Measurements from ENCODE around the gene ZSWIM6.

ZSWIM6 gene

GRCh38 chr5:61447780-61448495 lies 115.9 kb downstream of the ZSWIM6 start:
- DNase-seq (ENCODE audit: low read depth), result no peak

- DNase-seq (ENCODE audit: low read depth), result peak; percentile 96
Observed at GRCh38 chr5:61449804-61450492, 117.9 kb downstream of the ZSWIM6 start.

GRCh38 chr5:61450493-61451279 lies 118.6 kb downstream of the ZSWIM6 start:
- DNase-seq (ENCODE audit: low read depth), result peak; percentile 83

GRCh38 chr5:61455179-61456006 lies 123.3 kb downstream of the ZSWIM6 start:
- no peak for DNase-seq (ENCODE audit: low read depth)

GRCh38 chr5:61460471-61460870 lies 128.4 kb downstream of the ZSWIM6 start:
- no peak for DNase-seq (ENCODE audit: low read depth)

GRCh38 chr5:61461417-61461816 lies 129.4 kb downstream of the ZSWIM6 start:
- no peak for DNase-seq (ENCODE audit: low read depth)

- DNase-seq (ENCODE audit: low read depth), result peak; percentile 31
Observed at GRCh38 chr5:61461926-61462325, 129.9 kb downstream of the ZSWIM6 start.

GRCh38 chr5:61463596-61463995 lies 131.5 kb downstream of the ZSWIM6 start:
- DNase-seq (ENCODE audit: low read depth), result no peak

GRCh38 chr5:61464512-61464911 lies 132.5 kb downstream of the ZSWIM6 start:
- no peak for DNase-seq (ENCODE audit: low read depth)

GRCh38 chr5:61465066-61465465 lies 133.0 kb downstream of the ZSWIM6 start:
- DNase-seq (ENCODE audit: low read depth), result no peak

- DNase-seq (ENCODE audit: low read depth), result no peak
Observed at GRCh38 chr5:61465496-61465895, 133.4 kb downstream of the ZSWIM6 start.

GRCh38 chr5:61466017-61466416 lies 134.0 kb downstream of the ZSWIM6 start:
- no peak for DNase-seq (ENCODE audit: low read depth)

GRCh38 chr5:61467766-61468482 lies 135.9 kb downstream of the ZSWIM6 start:
- peak; percentile 74 for DNase-seq (ENCODE audit: low read depth)

- DNase-seq (ENCODE audit: low read depth), result no peak
Observed at GRCh38 chr5:61468483-61468865, 136.4 kb downstream of the ZSWIM6 start.

GRCh38 chr5:61471352-61471751 lies 139.3 kb downstream of the ZSWIM6 start:
- DNase-seq (ENCODE audit: low read depth), result no peak

- no peak for DNase-seq (ENCODE audit: low read depth)
Observed at GRCh38 chr5:61472172-61472958, 140.3 kb downstream of the ZSWIM6 start.

- no peak for DNase-seq (ENCODE audit: low read depth)
Observed at GRCh38 chr5:61474746-61475145, 142.7 kb downstream of the ZSWIM6 start.

GRCh38 chr5:61477788-61478187 lies 145.7 kb downstream of the ZSWIM6 start:
- DNase-seq (ENCODE audit: low read depth), result no peak

GRCh38 chr5:61479850-61480614 lies 148.0 kb downstream of the ZSWIM6 start:
- no peak for DNase-seq (ENCODE audit: low read depth)

- no peak for DNase-seq (ENCODE audit: low read depth)
Observed at GRCh38 chr5:61482980-61483379, 150.9 kb downstream of the ZSWIM6 start.
